ENCODE data around the gene EEF2K. TPM values are rescaled to one million over a fixed set of nuclear protein-coding genes. Genes with fewer than 3 reads are reported as not detected.
A peak's percentile ranks its signal among the peaks of the same experiment; 100 is the strongest.

EEF2K gene
- total and polyA plus RNA-seq, 12 donors = 4.9 to 28.3 (median 16.6) TPM

GRCh38 chr16:22206842-22207714 is 1.0 kb downstream of the EEF2K start:
- intact Hi-C loops (cut with DNase I) = no loop called here
- no peaks in the 10 kb centered on the region for H3K9me3 ChIP-seq (replicated peaks in 1 of 3)
- H3K4me3 ChIP-seq = peak overlapping the region; percentile 37 to 80 (median 69)
- peak; percentile 80 to 92 (median 88) for DNase-seq
- peaks cover 8 to 36% of the 10 kb centered on the region in 2 donors for H3K4me1 ChIP-seq (replicated peaks in 1 of 2)
- peak overlapping the region; percentile 28 to 92 (median 91) for H3K27ac ChIP-seq
- WGBS, 4 donors = 5 to 6% (median 6%) methylated on average over 30 to 35 of the region's 35 CpGs
- H3K36me3 ChIP-seq (replicated peaks in 1 of 2) = no peaks in the 10 kb centered on the region
- no peaks in the 10 kb centered on the region for H3K27me3 ChIP-seq
- TF ChIP-seq POLR2A (IDR thresholded peaks at IDR 0.05) (peak in 1 of 2 donors; percentile 30), CTCF (IDR thresholded peaks at IDR 0.05) (no peak)

- TF ChIP-seq POLR2A (IDR thresholded peaks at IDR 0.05) (no peak), CTCF (IDR thresholded peaks at IDR 0.05) (no peak)
- H3K4me3 ChIP-seq = peak overlapping the region in 1 of 4 donors; percentile 80
- intact Hi-C loops (cut with DNase I) = no loop called here
- H3K4me1 ChIP-seq (replicated peaks in 1 of 2) = peaks cover 8 to 36% of the 10 kb centered on the region in 2 donors
- 68 to 71% (median 70%) methylated on average over 10 of the region's 10 CpGs for whole genome bisulfite sequencing, 4 donors
- no peak for DNase-seq
- H3K27ac ChIP-seq = peak overlapping the region; percentile 28 to 92 (median 91)
- H3K9me3 ChIP-seq (replicated peaks in 1 of 3) = no peaks in the 10 kb centered on the region
- H3K36me3 ChIP-seq (replicated peaks in 1 of 2) = no peaks in the 10 kb centered on the region
- H3K27me3 ChIP-seq = no peaks in the 10 kb centered on the region
These were observed 1.8 kb downstream of the EEF2K start for GRCh38 chr16:22207715-22208360.

GRCh38 chr16:22210285-22210684 is 4.2 kb downstream of the EEF2K start:
- Histone ChIP-seq H3K4me3 (no peak overlapping the region), H3K36me3 (replicated peaks in 1 of 2) (no peaks in the 10 kb centered on the region), H3K27me3 (no peaks in the 10 kb centered on the region), H3K27ac (no peak overlapping the region), H3K4me1 (replicated peaks in 1 of 2) (peaks cover 8 to 29% of the 10 kb centered on the region in 2 donors), H3K9me3 (replicated peaks in 1 of 3) (no peaks in the 10 kb centered on the region)
- intact Hi-C loops (cut with DNase I) = no loop called here
- no peak for DNase-seq
- TF ChIP-seq POLR2A (IDR thresholded peaks at IDR 0.05) (no peak), CTCF (IDR thresholded peaks at IDR 0.05) (no peak)
- WGBS, 4 donors = 87 to 97% (median 96%) methylated on average over 6 of the region's 6 CpGs

- WGBS, 4 donors = 77 to 100% (median 83%) methylated on average over 2 of the region's 2 CpGs
- Histone ChIP-seq H3K27ac (no peak overlapping the region), H3K4me3 (no peak overlapping the region), H3K36me3 (replicated peaks in 1 of 2) (no peaks in the 10 kb centered on the region), H3K27me3 (no peaks in the 10 kb centered on the region), H3K4me1 (replicated peaks in 1 of 2) (peaks cover 10 to 26% of the 10 kb centered on the region in 2 donors), H3K9me3 (replicated peaks in 1 of 3) (no peaks in the 10 kb centered on the region)
- intact Hi-C loops (cut with DNase I) = no loop called here
- TF ChIP-seq CTCF (IDR thresholded peaks at IDR 0.05) (no peak), POLR2A (IDR thresholded peaks at IDR 0.05) (no peak)
- no peak for DNase-seq
These were observed 4.8 kb downstream of the EEF2K start for GRCh38 chr16:22210854-22211253.

All from adrenal gland (tissue), 12 donors.